HepG2 (cell line): ENCODE data around the gene CKB. TPM values are rescaled to one million over a fixed set of nuclear protein-coding genes. Genes with fewer than 3 reads are reported as not detected.

Experiments used
- CAMTA2 ChIP-seq: sonication (generic); formaldehyde crosslinking; IDR thresholded peaks from 2 replicates; pipeline ENCODE4 v1.4.0; 2020; ENCODE audit warnings: mild to moderate bottlenecking, missing genetic modification reagents, borderline replicate concordance
- KLF15 ChIP-seq: sonication (generic); formaldehyde crosslinking; IDR thresholded peaks from 2 replicates; pipeline ENCODE4 v1.8.1; 2023; ENCODE audit warnings: borderline replicate concordance, mild to moderate bottlenecking, inconsistent platforms, missing genetic modification reagents, mixed read lengths
- PAF1 ChIP-seq: IDR thresholded peaks from 2 replicates; pipeline ENCODE4 v1.6.1; 2016; ENCODE audit warnings: missing genetic modification reagents, missing compliant biosample characterization
- SOX5 ChIP-seq: IDR thresholded peaks from 2 replicates; pipeline ENCODE4 v1.6.1; 2016; ENCODE audit warnings: borderline replicate concordance
- SOX6 ChIP-seq, 2 experiments: fragments of 450-650 bp in 1 of 2; sonication (generic) in 1 of 2; formaldehyde crosslinking in 1 of 2; IDR thresholded peaks; 2 replicates each; pipeline versions ENCODE4 v1.4.0 to v1.6.1; 2017 to 2020; ENCODE audit warnings: antibody characterized with exemption in 1 of 2, mild to moderate bottlenecking in 1 of 2, missing genetic modification reagents in 1 of 2
- SPEN ChIP-seq: sonication (generic); formaldehyde crosslinking; IDR thresholded peaks from 2 replicates; pipeline ENCODE4 v1.5.1; 2020; ENCODE audit warnings: low read depth, mild to moderate bottlenecking, missing genetic modification reagents
- TBX2 ChIP-seq: sonication (generic); formaldehyde crosslinking; IDR thresholded peaks from 2 replicates; pipeline ENCODE4 v1.5.0; 2020; ENCODE audit warnings: missing genetic modification reagents, mild to moderate bottlenecking, borderline replicate concordance
- ZFP91 ChIP-seq: sonication (generic); formaldehyde crosslinking; IDR thresholded peaks from 2 replicates; pipeline ENCODE4 v1.9.0; 2022; ENCODE audit warnings: missing genetic modification reagents, mild to moderate bottlenecking, borderline replicate concordance
- ZNF121 ChIP-seq: sonication (generic); formaldehyde crosslinking; IDR thresholded peaks from 2 replicates; pipeline ENCODE4 v1.5.0; 2020; ENCODE audit warnings: mild to moderate bottlenecking, missing genetic modification reagents
- ZNF432 ChIP-seq: sonication (generic); formaldehyde crosslinking; IDR thresholded peaks from 2 replicates; pipeline ENCODE4 v1.5.0; 2020; ENCODE audit warnings: missing genetic modification reagents, mild to moderate bottlenecking, borderline replicate concordance
- ZNF550 ChIP-seq: sonication (generic); formaldehyde crosslinking; IDR thresholded peaks from 2 replicates; pipeline ENCODE4 v1.4.0; 2020; ENCODE audit warnings: mild to moderate bottlenecking, missing genetic modification reagents, borderline replicate concordance
- ZNF614 ChIP-seq: IDR thresholded peaks from 2 replicates; pipeline ENCODE4 v1.6.1; 2018; ENCODE audit warnings: missing biosample characterization, missing genetic modification reagents, inconsistent platforms, borderline replicate concordance
- ZSCAN21 ChIP-seq: sonication (generic); formaldehyde crosslinking; IDR thresholded peaks from 2 replicates; pipeline ENCODE4 v1.8.0; 2022; ENCODE audit warnings: mild to moderate bottlenecking, missing genetic modification reagents, moderate library complexity, borderline replicate concordance
- polyA plus RNA-seq, 8 experiments: library from polyadenylated mRNA; depleted of rRNA in 3 of 8; stranded (reverse) in 7 of 8; unstranded in 1 of 8; fragments of >200 nt; fragmentation: Illumina TruSeq in 4 of 8; extraction: Trizol in 4 of 8; gene quantifications; 2 replicates each; pipeline versions ENCODE4 v1.2.1 to v1.2.3, GENCODE V29; 2011 to 2016; ENCODE audit warnings: low read depth in 4 of 8, missing spikeins in 1 of 8, mixed read lengths in 1 of 8; ENCODE audit not compliant: insufficient read depth in 1 of 8
- total RNA-seq, 5 experiments: library from RNA; depleted of rRNA; stranded (reverse); fragments of >200 nt; fragmentation: Illumina TruSeq; extraction: Trizol; gene quantifications; 2 replicates each; pipeline ENCODE4 v1.2.3, GENCODE V29; 2016; ENCODE audit warnings: low read depth in 1 of 5
- TF ChIP-seq, protein P1 (sequence below): sonication (generic); formaldehyde crosslinking; IDR thresholded peaks from 2 replicates; pipeline ENCODE4 v1.5.0; 2020; ENCODE audit warnings: mild to moderate bottlenecking, missing genetic modification reagents
- TF ChIP-seq, protein P2 (sequence below): sonication (generic); formaldehyde crosslinking; IDR thresholded peaks from 2 replicates; pipeline ENCODE4 v1.4.0; 2020; ENCODE audit warnings: mild to moderate bottlenecking, missing genetic modification reagents
- TF ChIP-seq, protein P3 (sequence below): sonication (generic); formaldehyde crosslinking; IDR thresholded peaks from 2 replicates; pipeline ENCODE4 v1.4.0; 2020; ENCODE audit warnings: missing genetic modification reagents, low read depth, mild to moderate bottlenecking, borderline replicate concordance
- TF ChIP-seq, protein P4 (sequence below): sonication (generic); formaldehyde crosslinking; IDR thresholded peaks from 2 replicates; pipeline ENCODE4 v1.5.0; 2020; ENCODE audit warnings: missing genetic modification reagents, mild to moderate bottlenecking, borderline replicate concordance

The CKB gene
- total and polyA plus RNA-seq, 2 of the 13 experiments (the other 11 are each of a cell fraction or from before 2014, with no cell fraction given) = 82.3 to 217 TPM

DNA sequence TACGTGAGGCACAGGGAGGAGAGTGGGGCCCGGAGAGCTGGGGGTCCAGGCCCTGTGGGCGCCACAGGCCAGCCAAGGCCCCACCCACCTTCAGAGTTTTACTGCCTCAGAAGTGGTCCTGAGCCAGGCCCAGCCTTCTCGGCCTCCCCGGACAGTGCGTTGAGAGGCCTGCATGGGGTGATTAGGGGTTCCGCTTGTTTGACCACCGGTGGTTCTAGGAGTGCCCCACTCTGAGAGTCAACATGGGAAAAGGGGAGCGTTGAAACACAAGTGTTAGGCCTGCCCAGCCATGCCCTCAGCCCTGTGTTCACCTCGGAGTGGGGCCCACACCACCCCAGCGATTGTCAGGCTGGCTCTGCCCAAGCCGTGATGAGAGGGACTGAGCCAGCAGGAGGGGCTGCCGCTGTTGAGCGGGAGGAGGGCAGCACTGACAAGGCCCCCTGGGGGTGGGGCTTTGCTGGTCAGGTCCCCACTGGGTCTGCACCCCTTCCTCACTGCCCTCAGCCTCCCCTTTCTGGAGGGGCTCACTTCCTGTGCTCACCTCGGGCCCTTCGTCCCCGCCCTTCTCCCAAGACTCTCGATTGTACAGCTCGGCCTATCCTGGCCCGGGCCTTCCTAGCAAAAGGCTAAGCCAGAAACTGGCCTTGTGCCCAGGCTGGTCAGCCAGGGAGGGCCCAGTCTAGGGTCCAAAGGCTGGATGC lies 4.8 kb downstream of the CKB start (continued):
- TF ChIP-seq, protein P1, sequence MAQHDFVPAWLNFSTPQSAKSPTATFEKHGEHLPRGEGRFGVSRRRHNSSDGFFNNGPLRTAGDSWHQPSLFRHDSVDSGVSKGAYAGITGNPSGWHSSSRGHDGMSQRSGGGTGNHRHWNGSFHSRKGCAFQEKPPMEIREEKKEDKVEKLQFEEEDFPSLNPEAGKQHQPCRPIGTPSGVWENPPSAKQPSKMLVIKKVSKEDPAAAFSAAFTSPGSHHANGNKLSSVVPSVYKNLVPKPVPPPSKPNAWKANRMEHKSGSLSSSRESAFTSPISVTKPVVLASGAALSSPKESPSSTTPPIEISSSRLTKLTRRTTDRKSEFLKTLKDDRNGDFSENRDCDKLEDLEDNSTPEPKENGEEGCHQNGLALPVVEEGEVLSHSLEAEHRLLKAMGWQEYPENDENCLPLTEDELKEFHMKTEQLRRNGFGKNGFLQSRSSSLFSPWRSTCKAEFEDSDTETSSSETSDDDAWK = no peak
- TF ChIP-seq, protein P2, sequence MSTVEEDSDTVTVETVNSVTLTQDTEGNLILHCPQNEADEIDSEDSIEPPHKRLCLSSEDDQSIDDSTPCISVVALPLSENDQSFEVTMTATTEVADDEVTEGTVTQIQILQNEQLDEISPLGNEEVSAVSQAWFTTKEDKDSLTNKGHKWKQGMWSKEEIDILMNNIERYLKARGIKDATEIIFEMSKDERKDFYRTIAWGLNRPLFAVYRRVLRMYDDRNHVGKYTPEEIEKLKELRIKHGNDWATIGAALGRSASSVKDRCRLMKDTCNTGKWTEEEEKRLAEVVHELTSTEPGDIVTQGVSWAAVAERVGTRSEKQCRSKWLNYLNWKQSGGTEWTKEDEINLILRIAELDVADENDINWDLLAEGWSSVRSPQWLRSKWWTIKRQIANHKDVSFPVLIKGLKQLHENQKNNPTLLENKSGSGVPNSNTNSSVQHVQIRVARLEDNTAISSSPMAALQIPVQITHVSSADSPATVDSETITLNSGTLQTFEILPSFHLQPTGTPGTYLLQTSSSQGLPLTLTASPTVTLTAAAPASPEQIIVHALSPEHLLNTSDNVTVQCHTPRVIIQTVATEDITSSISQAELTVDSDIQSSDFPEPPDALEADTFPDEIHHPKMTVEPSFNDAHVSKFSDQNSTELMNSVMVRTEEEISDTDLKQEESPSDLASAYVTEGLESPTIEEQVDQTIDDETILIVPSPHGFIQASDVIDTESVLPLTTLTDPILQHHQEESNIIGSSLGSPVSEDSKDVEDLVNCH (CRISPR knock-in tag) = no peak
- TF ChIP-seq ZSCAN21 (CRISPR knock-in tag) = no peak
- TF ChIP-seq SOX5 = no peak
- TF ChIP-seq PAF1 (CRISPR knock-in tag) = 0 out of 2 replicates have a peak, but pooled peaks have one; percentile 52
- TF ChIP-seq ZFP91 (CRISPR knock-in tag) = 0 out of 2 replicates have a peak, but pooled peaks have one; percentile 72
- no peak for TF ChIP-seq ZNF614 (CRISPR knock-in tag)
- 0 out of 2 replicates have a peak, but pooled peaks have one; percentile 11 for TF ChIP-seq KLF15
- TF ChIP-seq, protein P3, sequence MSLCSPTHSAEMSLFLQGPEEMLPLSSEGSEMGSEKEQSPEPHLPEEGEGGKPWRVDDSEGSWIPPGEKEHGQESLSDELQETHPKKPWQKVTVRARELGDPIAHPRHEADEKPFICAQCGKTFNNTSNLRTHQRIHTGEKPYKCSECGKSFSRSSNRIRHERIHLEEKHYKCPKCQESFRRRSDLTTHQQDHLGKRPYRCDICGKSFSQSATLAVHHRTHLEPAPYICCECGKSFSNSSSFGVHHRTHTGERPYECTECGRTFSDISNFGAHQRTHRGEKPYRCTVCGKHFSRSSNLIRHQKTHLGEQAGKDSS (CRISPR knock-in tag) = no peak
- TF ChIP-seq, protein P4, sequence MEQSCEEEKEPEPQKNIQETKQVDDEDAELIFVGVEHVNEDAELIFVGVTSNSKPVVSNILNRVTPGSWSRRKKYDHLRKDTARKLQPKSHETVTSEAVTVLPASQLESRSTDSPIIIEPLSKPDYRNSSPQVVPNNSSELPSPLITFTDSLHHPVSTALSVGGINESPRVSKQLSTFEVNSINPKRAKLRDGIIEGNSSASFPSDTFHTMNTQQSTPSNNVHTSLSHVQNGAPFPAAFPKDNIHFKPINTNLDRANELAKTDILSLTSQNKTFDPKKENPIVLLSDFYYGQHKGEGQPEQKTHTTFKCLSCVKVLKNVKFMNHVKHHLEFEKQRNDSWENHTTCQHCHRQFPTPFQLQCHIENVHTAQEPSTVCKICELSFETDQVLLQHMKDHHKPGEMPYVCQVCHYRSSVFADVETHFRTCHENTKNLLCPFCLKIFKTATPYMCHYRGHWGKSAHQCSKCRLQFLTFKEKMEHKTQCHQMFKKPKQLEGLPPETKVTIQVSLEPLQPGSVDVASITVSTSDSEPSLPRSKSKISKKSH (CRISPR knock-in tag) = no peak
- TF ChIP-seq SPEN (CRISPR knock-in tag) = peak; percentile 66; the same call in 1 of the 2 replicates
- peak; percentile 21; the same call in 1 of the 2 replicates for TF ChIP-seq CAMTA2 (CRISPR knock-in tag)
- TF ChIP-seq ZNF432 (CRISPR knock-in tag) = no peak
- TF ChIP-seq SOX6 (IDR thresholded peaks at IDR 0.05) = no peak
- peak; percentile 14; the same call in 1 of the 2 replicates for TF ChIP-seq SOX6 (CRISPR knock-in tag; IDR thresholded peaks at IDR 0.05)
- TF ChIP-seq TBX2 (CRISPR knock-in tag) = 0 out of 2 replicates have a peak, but pooled peaks have one; percentile 31
- no peak for TF ChIP-seq ZNF121 (CRISPR knock-in tag)
- TF ChIP-seq ZNF550 (CRISPR knock-in tag) = no peak
